HCT116 (cell line): ENCODE results near the gene ALDH9A1. TPM values are rescaled to one million over a fixed set of nuclear protein-coding genes. Genes with fewer than 3 reads are reported as not detected.

ENCODE experiments used
- ATAC-seq: fragments of 200-7000 bp; cut with Tn5 transposase; 2 replicates; pipeline ENCODE4 v1.9.1; 2020; ENCODE audit warnings: mild to moderate bottlenecking, moderate library complexity
- BruUV-seq: library from RNA; stranded (reverse); fragments of 400-500 nt; replicated peaks from 2 replicates; lab custom pipeline; 2021; lab: Mats Ljungman, UMichigan
- CTCF ChIA-PET: fragments of 300-600 bp; sonication (Branson Sonifier 250); formaldehyde crosslinking; loops from one replicate; lab custom pipeline; 2021; ENCODE audit warnings: antibody characterized with exemption; lab: Charles Lee
- POLR2A ChIA-PET: fragments of 300-600, 350-600 bp; sonication (Branson Sonifier 250); formaldehyde crosslinking; loops from one replicate; lab custom pipeline; 2021; ENCODE audit warnings: antibody characterized with exemption; lab: Charles Lee
- RAD21 ChIA-PET, 2 experiments: fragments of 300-600 bp; sonication (Branson Sonifier 250); formaldehyde crosslinking; loops; one replicate each; lab custom pipeline; 2023; ENCODE audit warnings: low total read pairs in 2 of 2; ENCODE audit not compliant: uncharacterized antibody in 2 of 2, unreplicated experiment in 2 of 2, low non-redundant PET in 1 of 2; lab: Charles Lee
- DNase-seq: peaks from one replicate; pipeline ENCODE4 v3.0.0-alpha.2; 2010; ENCODE audit warnings: low read depth, low spot score
- H2AFZ ChIP-seq: fragments of 200-600 bp; shearing (Covaris generic), sonication (generic); 2 replicates; pipeline ENCODE4 v1.6.1; 2017; ENCODE audit warnings: low read depth, mixed run types, mixed read lengths, antibody characterized with exemption, low read length; ENCODE audit not compliant: poor library complexity, severe bottlenecking
- H3K27ac ChIP-seq: 2 replicates; pipeline ENCODE4 v1.5.1; 2012; ENCODE audit warnings: low read depth, low read length
- H3K27me3 ChIP-seq: fragments of 200-600 bp; sonication (generic); 2 replicates; pipeline ENCODE4 v1.6.1; 2016; ENCODE audit warnings: mixed run types, low read length, mixed read lengths; ENCODE audit not compliant: insufficient read depth
- H3K36me3 ChIP-seq, 2 experiments: fragments of 200-500 bp in 1 of 2; fragments of 200-600 bp in 1 of 2; sonication (Bioruptor generic) in 1 of 2; sonication (generic) in 1 of 2; 2 replicates each; pipeline versions ENCODE4 v1.5.1 to v1.6.1; 2014 to 2016; ENCODE audit warnings: low read length in 2 of 2, inconsistent platforms in 1 of 2, mixed read lengths in 1 of 2, mixed run types in 1 of 2; ENCODE audit not compliant: insufficient read depth in 2 of 2, control insufficient read depth in 1 of 2
- H3K4me1 ChIP-seq, 2 experiments: fragments of 200-600 bp in 1 of 2; sonication (generic) in 1 of 2; 2 replicates each; pipeline versions ENCODE4 v1.5.1 to v1.6.1; 2012 to 2017; ENCODE audit warnings: low read length in 2 of 2, inconsistent platforms in 1 of 2, mild to moderate bottlenecking in 1 of 2, mixed read lengths in 1 of 2, mixed run types in 1 of 2, moderate library complexity in 1 of 2; ENCODE audit not compliant: insufficient read depth in 2 of 2, control insufficient read depth in 1 of 2
- H3K4me2 ChIP-seq: fragments of 200-600 bp; sonication (generic); 2 replicates; pipeline ENCODE4 v1.6.1; 2017; ENCODE audit warnings: mixed run types, low read length, mixed read lengths
- H3K4me3 ChIP-seq, 2 experiments: fragments of 200-600 bp in 1 of 2; sonication (generic) in 1 of 2; replicated peaks in 1 of 2; 2 replicates each; pipeline ENCODE4 v1.5.1; 2011 to 2016; ENCODE audit warnings: low read length in 2 of 2, control low read depth in 1 of 2, low read depth in 1 of 2, mild to moderate bottlenecking in 1 of 2, mixed read lengths in 1 of 2, mixed run types in 1 of 2
- H3K79me2 ChIP-seq: fragments of 200-600 bp; sonication (generic); 2 replicates; pipeline ENCODE4 v1.6.1; 2017; ENCODE audit warnings: mild to moderate bottlenecking, mixed run types, low read length, moderate library complexity, mixed read lengths; ENCODE audit not compliant: insufficient read depth
- H3K9ac ChIP-seq: fragments of 200-600 bp; sonication (generic); 2 replicates; pipeline ENCODE4 v1.6.1; 2016; ENCODE audit warnings: low read length, mixed read lengths
- H3K9me2 ChIP-seq: fragments of 200-600 bp; sonication (generic), shearing (Covaris generic); 2 replicates; pipeline ENCODE4 v1.6.1; 2017; ENCODE audit warnings: mixed run types, mild to moderate bottlenecking, moderate library complexity; ENCODE audit not compliant: insufficient read depth
- H3K9me3 ChIP-seq, 2 experiments: fragments of 200-500 bp in 1 of 2; fragments of 200-600 bp in 1 of 2; sonication (Bioruptor generic) in 1 of 2; sonication (generic) in 1 of 2; 2 replicates each; pipeline ENCODE4 v1.6.1; 2014 to 2017; ENCODE audit warnings: low read length in 2 of 2, mixed read lengths in 2 of 2, inconsistent platforms in 1 of 2, low read depth in 1 of 2, mild to moderate bottlenecking in 1 of 2, mixed run types in 1 of 2, moderate library complexity in 1 of 2; ENCODE audit not compliant: control insufficient read depth in 1 of 2, insufficient read depth in 1 of 2
- H4K20me1 ChIP-seq: fragments of 200-600 bp; sonication (generic), shearing (Covaris generic); 2 replicates; pipeline ENCODE4 v1.6.1; 2017; ENCODE audit warnings: mixed run types, mild to moderate bottlenecking, moderate library complexity; ENCODE audit not compliant: insufficient read depth
- ATF3 ChIP-seq: IDR thresholded peaks from 2 replicates; pipeline ENCODE4 v1.6.1; 2012
- CBX3 ChIP-seq: IDR thresholded peaks from 2 replicates; pipeline ENCODE4 v1.6.1; 2012; ENCODE audit warnings: low read depth
- CEBPB ChIP-seq: IDR thresholded peaks from 2 replicates; pipeline ENCODE4 v1.6.1; 2012; ENCODE audit warnings: low read depth
- ELF1 ChIP-seq: IDR thresholded peaks from 2 replicates; pipeline ENCODE4 v1.6.1; 2012; ENCODE audit warnings: low read depth, borderline replicate concordance
- EZH2 ChIP-seq: fragments of 200-600 bp; sonication (generic); IDR thresholded peaks from 2 replicates; pipeline ENCODE4 v1.6.1; 2017; ENCODE audit warnings: antibody characterized with exemption, mixed run types
- EZH2phosphoT487 ChIP-seq: fragments of 200-600 bp; IDR thresholded peaks from 2 replicates; pipeline ENCODE4 v1.6.1; 2018; ENCODE audit warnings: antibody characterized with exemption, borderline replicate concordance
- FOSL1 ChIP-seq: IDR thresholded peaks from 2 replicates; pipeline ENCODE4 v1.6.1; 2012; ENCODE audit warnings: low read depth
- JUND ChIP-seq: IDR thresholded peaks from 2 replicates; pipeline ENCODE4 v1.6.1; 2012
- MAX ChIP-seq: IDR thresholded peaks from 2 replicates; pipeline ENCODE4 v1.6.1; 2012
- POLR2A ChIP-seq: IDR thresholded peaks from 2 replicates; pipeline ENCODE4 v1.7.0; 2011; ENCODE audit warnings: borderline replicate concordance; ENCODE audit not compliant: insufficient read depth, insufficient read length; ENCODE audit errors: extremely low read depth
- RAD21 ChIP-seq: IDR thresholded peaks from 2 replicates; pipeline ENCODE4 v1.6.1; 2012; ENCODE audit warnings: low read depth, mild to moderate bottlenecking
- REST ChIP-seq: IDR thresholded peaks from 2 replicates; pipeline ENCODE4 v1.6.1; 2012; ENCODE audit warnings: low read depth
- SP1 ChIP-seq: IDR thresholded peaks from 2 replicates; pipeline ENCODE4 v1.6.1; 2012; ENCODE audit warnings: low read depth
- SRF ChIP-seq: IDR thresholded peaks from 2 replicates; pipeline ENCODE4 v1.6.1; 2012; ENCODE audit warnings: low read depth
- TCF7L2 ChIP-seq: IDR thresholded peaks from 2 replicates; pipeline ENCODE4 v1.7.0; 2011; ENCODE audit warnings: borderline replicate concordance, inconsistent platforms; ENCODE audit not compliant: insufficient read depth, insufficient read length; ENCODE audit errors: extremely low read depth
- YY1 ChIP-seq: IDR thresholded peaks from 2 replicates; pipeline ENCODE4 v1.6.1; 2011; ENCODE audit warnings: low read length, low read depth, moderate library complexity, mild to moderate bottlenecking; ENCODE audit not compliant: insufficient replicate concordance; ENCODE audit errors: extremely low read depth
- ZFX ChIP-seq: fragments of 450-650 bp; IDR thresholded peaks from 2 replicates; pipeline ENCODE4 v1.6.1; 2017
- ZNF274 ChIP-seq: fragments of 200-500 bp; sonication (Bioruptor generic); IDR thresholded peaks from 2 replicates; pipeline ENCODE4 v1.6.1; 2014; ENCODE audit warnings: mild to moderate bottlenecking, low read depth, low read length, inconsistent platforms
- intact Hi-C: fragments of 100-400 bp; cut with micrococcal nuclease; formaldehyde crosslinking; loops from 2 replicates; pipeline ENCODE4 v1.10.0; 2022
- total RNA-seq: library from RNA; stranded (reverse); gene quantifications from one replicate; pipeline ENCODE4 v1.2.1, GENCODE V29; 2021; ENCODE audit not compliant: unreplicated experiment
- TF ChIP-seq, protein P1 (sequence below): IDR thresholded peaks from 2 replicates; pipeline ENCODE4 v1.6.1; 2011; ENCODE audit warnings: mild to moderate bottlenecking, low read length, moderate library complexity; ENCODE audit not compliant: insufficient replicate concordance; ENCODE audit errors: extremely low read depth
- TF ChIP-seq, protein P2 (sequence below), 3 experiments: fragments of 200-600 bp in 1 of 3; sonication (generic) in 1 of 3; IDR thresholded peaks in 2 of 3; conservative IDR thresholded peaks in 1 of 3; 2 replicates each; pipeline ENCODE4 v1.5.1; 2012 to 2017; ENCODE audit warnings: low read depth in 2 of 3, low read length in 2 of 3, antibody characterized with exemption in 1 of 3, borderline replicate concordance in 1 of 3, control low read depth in 1 of 3, mild to moderate bottlenecking in 1 of 3, mixed read lengths in 1 of 3, mixed run types in 1 of 3, moderate library complexity in 1 of 3; ENCODE audit not compliant: insufficient read depth in 1 of 3

Gene ALDH9A1
- total RNA-seq, 1 experiment from 2014 or later = 46.0 TPM

GRCh38 chr1:165635823-165636222 lies 62.5 kb downstream of the ALDH9A1 start:
- Histone ChIP-seq H4K20me1 (no peaks in the 10 kb centered on the region), H3K79me2 (peaks cover 28% of the 10 kb centered on the region), H3K9me3 (no peaks in the 10 kb centered on the region), H3K36me3 (no peaks in the 10 kb centered on the region), H3K27me3 (no peaks in the 10 kb centered on the region), H3K9ac (no peak overlapping the region), H2AFZ (no peak overlapping the region), H3K4me1 (peaks cover 4 to 21% of the 10 kb centered on the region in 2 experiments; a peak in 3 of 4 replicates), H3K27ac (no peak overlapping the region), H3K4me2 (no peak overlapping the region), H3K4me3 (no peak overlapping the region), H3K9me2 (no peaks in the 10 kb centered on the region)
- ChIA-PET RAD21 (no interaction called here), CTCF (no interaction called here), POLR2A (no interaction called here)
- no peak for ATAC-seq
- no peak for TF ChIP-seq SP1
- TF ChIP-seq ATF3 = no peak
- no peak for TF ChIP-seq REST
- TF ChIP-seq ELF1 = no peak
- TF ChIP-seq, protein P1, sequence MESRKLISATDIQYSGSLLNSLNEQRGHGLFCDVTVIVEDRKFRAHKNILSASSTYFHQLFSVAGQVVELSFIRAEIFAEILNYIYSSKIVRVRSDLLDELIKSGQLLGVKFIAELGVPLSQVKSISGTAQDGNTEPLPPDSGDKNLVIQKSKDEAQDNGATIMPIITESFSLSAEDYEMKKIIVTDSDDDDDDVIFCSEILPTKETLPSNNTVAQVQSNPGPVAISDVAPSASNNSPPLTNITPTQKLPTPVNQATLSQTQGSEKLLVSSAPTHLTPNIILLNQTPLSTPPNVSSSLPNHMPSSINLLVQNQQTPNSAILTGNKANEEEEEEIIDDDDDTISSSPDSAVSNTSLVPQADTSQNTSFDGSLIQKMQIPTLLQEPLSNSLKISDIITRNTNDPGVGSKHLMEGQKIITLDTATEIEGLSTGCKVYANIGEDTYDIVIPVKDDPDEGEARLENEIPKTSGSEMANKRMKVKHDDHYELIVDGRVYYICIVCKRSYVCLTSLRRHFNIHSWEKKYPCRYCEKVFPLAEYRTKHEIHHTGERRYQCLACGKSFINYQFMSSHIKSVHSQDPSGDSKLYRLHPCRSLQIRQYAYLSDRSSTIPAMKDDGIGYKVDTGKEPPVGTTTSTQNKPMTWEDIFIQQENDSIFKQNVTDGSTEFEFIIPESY = no peak
- TF ChIP-seq TCF7L2 = no peak
- no peak for TF ChIP-seq SRF
- TF ChIP-seq ZNF274 = no peak
- no peak for TF ChIP-seq ZFX
- no peak for TF ChIP-seq YY1
- no peak for TF ChIP-seq CEBPB
- no peak for TF ChIP-seq JUND
- no peak for TF ChIP-seq RAD21
- TF ChIP-seq FOSL1 = no peak
- TF ChIP-seq CBX3 = no peak
- no peak for TF ChIP-seq EZH2
- TF ChIP-seq POLR2A = no peak
- no peak for TF ChIP-seq MAX
- TF ChIP-seq, protein P2, sequence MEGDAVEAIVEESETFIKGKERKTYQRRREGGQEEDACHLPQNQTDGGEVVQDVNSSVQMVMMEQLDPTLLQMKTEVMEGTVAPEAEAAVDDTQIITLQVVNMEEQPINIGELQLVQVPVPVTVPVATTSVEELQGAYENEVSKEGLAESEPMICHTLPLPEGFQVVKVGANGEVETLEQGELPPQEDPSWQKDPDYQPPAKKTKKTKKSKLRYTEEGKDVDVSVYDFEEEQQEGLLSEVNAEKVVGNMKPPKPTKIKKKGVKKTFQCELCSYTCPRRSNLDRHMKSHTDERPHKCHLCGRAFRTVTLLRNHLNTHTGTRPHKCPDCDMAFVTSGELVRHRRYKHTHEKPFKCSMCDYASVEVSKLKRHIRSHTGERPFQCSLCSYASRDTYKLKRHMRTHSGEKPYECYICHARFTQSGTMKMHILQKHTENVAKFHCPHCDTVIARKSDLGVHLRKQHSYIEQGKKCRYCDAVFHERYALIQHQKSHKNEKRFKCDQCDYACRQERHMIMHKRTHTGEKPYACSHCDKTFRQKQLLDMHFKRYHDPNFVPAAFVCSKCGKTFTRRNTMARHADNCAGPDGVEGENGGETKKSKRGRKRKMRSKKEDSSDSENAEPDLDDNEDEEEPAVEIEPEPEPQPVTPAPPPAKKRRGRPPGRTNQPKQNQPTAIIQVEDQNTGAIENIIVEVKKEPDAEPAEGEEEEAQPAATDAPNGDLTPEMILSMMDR (IDR thresholded peaks at IDR 0.05 in 2 of 3, conservative IDR thresholded peaks at IDR 0.05 in 1 of 3; ENCODE audit: borderline replicate concordance in 1 of 3, insufficient read depth in 1 of 3, low read depth in 2 of 3, low read length in 2 of 3) = no peak
- TF ChIP-seq EZH2phosphoT487 = no peak
- BruUV-seq = no TSS peak
- intact Hi-C loops = no loop called here
- DNase-seq = no peak
